Body of pancreas (tissue), 4 donors: ENCODE measurements around the gene MAP4K5.

Experiments
- POLR2A ChIP-seq, 3 donors: fragments of 450-650 bp; IDR thresholded peaks; one replicate each; pipeline ENCODE4 v1.6.1; 2016; ENCODE audit warnings: antibody characterized with exemption in 3 of 3, mild to moderate bottlenecking in 2 of 3
- TF ChIP-seq, protein P1 (sequence below), 7 experiments: fragments of 450-650 bp in 4 of 7; fragments of 200-600 bp in 3 of 7; sonication (generic) in 3 of 7; IDR thresholded peaks; one replicate each; pipeline ENCODE4 v1.5.1; 2016 to 2019; ENCODE audit warnings: antibody characterized with exemption in 7 of 7

DNA sequence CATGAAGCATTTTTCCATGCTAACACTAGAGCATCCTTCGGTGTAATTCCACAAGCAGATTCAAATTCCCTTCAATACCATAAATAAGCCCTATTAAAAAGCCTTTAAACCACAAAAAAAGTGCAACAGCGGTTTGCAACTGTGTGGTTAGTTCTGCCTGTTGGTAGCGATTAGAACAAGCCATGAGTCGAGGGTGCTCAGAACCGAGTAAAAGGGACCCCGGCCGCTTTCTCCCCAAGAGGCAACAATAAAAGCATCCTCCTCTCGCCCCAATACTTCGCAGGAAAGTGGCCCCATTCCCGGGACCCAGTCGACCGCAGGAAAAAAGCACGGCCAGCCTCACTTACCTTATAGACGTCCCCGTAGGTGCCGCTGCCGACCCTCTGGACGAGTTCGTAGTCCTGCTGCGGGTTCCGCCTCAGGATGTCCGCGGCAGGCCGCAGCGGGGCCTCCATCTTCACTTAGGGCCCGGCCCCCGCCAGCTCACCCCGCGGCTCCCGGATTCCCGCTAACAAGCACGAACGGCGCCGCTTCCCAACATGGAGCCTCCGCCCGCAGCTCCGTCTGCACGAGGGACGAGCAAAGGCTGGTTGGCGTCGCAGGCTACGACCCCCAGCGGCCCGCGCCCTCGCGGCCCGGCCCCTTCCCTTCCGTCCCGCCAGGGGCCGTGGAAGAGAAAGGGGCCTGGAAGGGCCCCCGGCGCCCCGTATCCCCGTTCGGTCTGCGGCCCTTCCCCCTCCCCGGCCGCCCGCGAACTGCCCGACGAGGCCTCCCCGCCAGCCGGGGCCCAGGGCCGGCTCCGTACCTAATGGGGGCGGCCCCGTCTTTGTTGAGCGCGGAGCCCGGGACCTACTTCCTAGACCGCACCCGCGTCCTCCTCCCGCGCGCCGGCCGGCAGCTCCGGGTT, 521 bp downstream of the MAP4K5 start:
- TF ChIP-seq, protein P1, sequence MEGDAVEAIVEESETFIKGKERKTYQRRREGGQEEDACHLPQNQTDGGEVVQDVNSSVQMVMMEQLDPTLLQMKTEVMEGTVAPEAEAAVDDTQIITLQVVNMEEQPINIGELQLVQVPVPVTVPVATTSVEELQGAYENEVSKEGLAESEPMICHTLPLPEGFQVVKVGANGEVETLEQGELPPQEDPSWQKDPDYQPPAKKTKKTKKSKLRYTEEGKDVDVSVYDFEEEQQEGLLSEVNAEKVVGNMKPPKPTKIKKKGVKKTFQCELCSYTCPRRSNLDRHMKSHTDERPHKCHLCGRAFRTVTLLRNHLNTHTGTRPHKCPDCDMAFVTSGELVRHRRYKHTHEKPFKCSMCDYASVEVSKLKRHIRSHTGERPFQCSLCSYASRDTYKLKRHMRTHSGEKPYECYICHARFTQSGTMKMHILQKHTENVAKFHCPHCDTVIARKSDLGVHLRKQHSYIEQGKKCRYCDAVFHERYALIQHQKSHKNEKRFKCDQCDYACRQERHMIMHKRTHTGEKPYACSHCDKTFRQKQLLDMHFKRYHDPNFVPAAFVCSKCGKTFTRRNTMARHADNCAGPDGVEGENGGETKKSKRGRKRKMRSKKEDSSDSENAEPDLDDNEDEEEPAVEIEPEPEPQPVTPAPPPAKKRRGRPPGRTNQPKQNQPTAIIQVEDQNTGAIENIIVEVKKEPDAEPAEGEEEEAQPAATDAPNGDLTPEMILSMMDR (IDR thresholded peaks at IDR 0.05), result no peak
- TF ChIP-seq POLR2A (IDR thresholded peaks at IDR 0.05), result peak in 1 of 3 donors; percentile 45
